HCT116 (cell line): ENCODE data around the gene FBXO47. TPM values are rescaled to one million over a fixed set of nuclear protein-coding genes. Genes with fewer than 3 reads are reported as not detected.

Experiments
- ATAC-seq: fragments of 200-7000 bp; cut with Tn5 transposase; 2 replicates; pipeline ENCODE4 v1.9.1; 2020; ENCODE audit warnings: mild to moderate bottlenecking, moderate library complexity
- BruUV-seq: library from RNA; stranded (reverse); fragments of 400-500 nt; replicated peaks from 2 replicates; lab custom pipeline; 2021; lab: Mats Ljungman, UMichigan
- CTCF ChIA-PET: fragments of 300-600 bp; sonication (Branson Sonifier 250); formaldehyde crosslinking; loops from one replicate; lab custom pipeline; 2021; ENCODE audit warnings: antibody characterized with exemption; lab: Charles Lee
- POLR2A ChIA-PET: fragments of 300-600, 350-600 bp; sonication (Branson Sonifier 250); formaldehyde crosslinking; loops from one replicate; lab custom pipeline; 2021; ENCODE audit warnings: antibody characterized with exemption; lab: Charles Lee
- RAD21 ChIA-PET, 2 experiments: fragments of 300-600 bp; sonication (Branson Sonifier 250); formaldehyde crosslinking; loops; one replicate each; lab custom pipeline; 2023; ENCODE audit warnings: low total read pairs in 2 of 2; ENCODE audit not compliant: uncharacterized antibody in 2 of 2, unreplicated experiment in 2 of 2, low non-redundant PET in 1 of 2; lab: Charles Lee
- DNase-seq: peaks from one replicate; pipeline ENCODE4 v3.0.0-alpha.2; 2010; ENCODE audit warnings: low read depth, low spot score
- H2AFZ ChIP-seq: fragments of 200-600 bp; shearing (Covaris generic), sonication (generic); 2 replicates; pipeline ENCODE4 v1.6.1; 2017; ENCODE audit warnings: low read depth, mixed run types, mixed read lengths, antibody characterized with exemption, low read length; ENCODE audit not compliant: poor library complexity, severe bottlenecking
- H3K27ac ChIP-seq: 2 replicates; pipeline ENCODE4 v1.5.1; 2012; ENCODE audit warnings: low read depth, low read length
- H3K27me3 ChIP-seq: fragments of 200-600 bp; sonication (generic); 2 replicates; pipeline ENCODE4 v1.6.1; 2016; ENCODE audit warnings: mixed run types, low read length, mixed read lengths; ENCODE audit not compliant: insufficient read depth
- H3K36me3 ChIP-seq, 2 experiments: fragments of 200-500 bp in 1 of 2; fragments of 200-600 bp in 1 of 2; sonication (Bioruptor generic) in 1 of 2; sonication (generic) in 1 of 2; 2 replicates each; pipeline versions ENCODE4 v1.5.1 to v1.6.1; 2014 to 2016; ENCODE audit warnings: low read length in 2 of 2, inconsistent platforms in 1 of 2, mixed read lengths in 1 of 2, mixed run types in 1 of 2; ENCODE audit not compliant: insufficient read depth in 2 of 2, control insufficient read depth in 1 of 2
- H3K4me1 ChIP-seq, 2 experiments: fragments of 200-600 bp in 1 of 2; sonication (generic) in 1 of 2; 2 replicates each; pipeline versions ENCODE4 v1.5.1 to v1.6.1; 2012 to 2017; ENCODE audit warnings: low read length in 2 of 2, inconsistent platforms in 1 of 2, mild to moderate bottlenecking in 1 of 2, mixed read lengths in 1 of 2, mixed run types in 1 of 2, moderate library complexity in 1 of 2; ENCODE audit not compliant: insufficient read depth in 2 of 2, control insufficient read depth in 1 of 2
- H3K4me2 ChIP-seq: fragments of 200-600 bp; sonication (generic); 2 replicates; pipeline ENCODE4 v1.6.1; 2017; ENCODE audit warnings: mixed run types, low read length, mixed read lengths
- H3K4me3 ChIP-seq, 2 experiments: fragments of 200-600 bp in 1 of 2; sonication (generic) in 1 of 2; replicated peaks in 1 of 2; 2 replicates each; pipeline ENCODE4 v1.5.1; 2011 to 2016; ENCODE audit warnings: low read length in 2 of 2, control low read depth in 1 of 2, low read depth in 1 of 2, mild to moderate bottlenecking in 1 of 2, mixed read lengths in 1 of 2, mixed run types in 1 of 2
- H3K79me2 ChIP-seq: fragments of 200-600 bp; sonication (generic); 2 replicates; pipeline ENCODE4 v1.6.1; 2017; ENCODE audit warnings: mild to moderate bottlenecking, mixed run types, low read length, moderate library complexity, mixed read lengths; ENCODE audit not compliant: insufficient read depth
- H3K9ac ChIP-seq: fragments of 200-600 bp; sonication (generic); 2 replicates; pipeline ENCODE4 v1.6.1; 2016; ENCODE audit warnings: low read length, mixed read lengths
- H3K9me2 ChIP-seq: fragments of 200-600 bp; sonication (generic), shearing (Covaris generic); 2 replicates; pipeline ENCODE4 v1.6.1; 2017; ENCODE audit warnings: mixed run types, mild to moderate bottlenecking, moderate library complexity; ENCODE audit not compliant: insufficient read depth
- H3K9me3 ChIP-seq, 2 experiments: fragments of 200-500 bp in 1 of 2; fragments of 200-600 bp in 1 of 2; sonication (Bioruptor generic) in 1 of 2; sonication (generic) in 1 of 2; 2 replicates each; pipeline ENCODE4 v1.6.1; 2014 to 2017; ENCODE audit warnings: low read length in 2 of 2, mixed read lengths in 2 of 2, inconsistent platforms in 1 of 2, low read depth in 1 of 2, mild to moderate bottlenecking in 1 of 2, mixed run types in 1 of 2, moderate library complexity in 1 of 2; ENCODE audit not compliant: control insufficient read depth in 1 of 2, insufficient read depth in 1 of 2
- H4K20me1 ChIP-seq: fragments of 200-600 bp; sonication (generic), shearing (Covaris generic); 2 replicates; pipeline ENCODE4 v1.6.1; 2017; ENCODE audit warnings: mixed run types, mild to moderate bottlenecking, moderate library complexity; ENCODE audit not compliant: insufficient read depth
- ATF3 ChIP-seq: IDR thresholded peaks from 2 replicates; pipeline ENCODE4 v1.6.1; 2012
- CEBPB ChIP-seq: IDR thresholded peaks from 2 replicates; pipeline ENCODE4 v1.6.1; 2012; ENCODE audit warnings: low read depth
- CTCF ChIP-seq, 3 experiments: fragments of 200-600 bp in 1 of 3; sonication (generic) in 1 of 3; IDR thresholded peaks in 2 of 3; conservative IDR thresholded peaks in 1 of 3; 2 replicates each; pipeline ENCODE4 v1.5.1; 2012 to 2017; ENCODE audit warnings: low read depth in 2 of 3, low read length in 2 of 3, antibody characterized with exemption in 1 of 3, borderline replicate concordance in 1 of 3, control low read depth in 1 of 3, mild to moderate bottlenecking in 1 of 3, mixed read lengths in 1 of 3, mixed run types in 1 of 3, moderate library complexity in 1 of 3; ENCODE audit not compliant: insufficient read depth in 1 of 3
- EGR1 ChIP-seq: IDR thresholded peaks from 2 replicates; pipeline ENCODE4 v1.6.1; 2012; ENCODE audit warnings: low read depth
- ELF1 ChIP-seq: IDR thresholded peaks from 2 replicates; pipeline ENCODE4 v1.6.1; 2012; ENCODE audit warnings: low read depth, borderline replicate concordance
- EZH2 ChIP-seq: fragments of 200-600 bp; sonication (generic); IDR thresholded peaks from 2 replicates; pipeline ENCODE4 v1.6.1; 2017; ENCODE audit warnings: antibody characterized with exemption, mixed run types
- EZH2phosphoT487 ChIP-seq: fragments of 200-600 bp; IDR thresholded peaks from 2 replicates; pipeline ENCODE4 v1.6.1; 2018; ENCODE audit warnings: antibody characterized with exemption, borderline replicate concordance
- JUND ChIP-seq: IDR thresholded peaks from 2 replicates; pipeline ENCODE4 v1.6.1; 2012
- POLR2A ChIP-seq: IDR thresholded peaks from 2 replicates; pipeline ENCODE4 v1.7.0; 2011; ENCODE audit warnings: borderline replicate concordance; ENCODE audit not compliant: insufficient read depth, insufficient read length; ENCODE audit errors: extremely low read depth
- RAD21 ChIP-seq: IDR thresholded peaks from 2 replicates; pipeline ENCODE4 v1.6.1; 2012; ENCODE audit warnings: low read depth, mild to moderate bottlenecking
- SIN3A ChIP-seq: IDR thresholded peaks from 2 replicates; pipeline ENCODE4 v1.6.1; 2012; ENCODE audit warnings: low read depth
- SP1 ChIP-seq: IDR thresholded peaks from 2 replicates; pipeline ENCODE4 v1.6.1; 2012; ENCODE audit warnings: low read depth
- TCF7L2 ChIP-seq: IDR thresholded peaks from 2 replicates; pipeline ENCODE4 v1.7.0; 2011; ENCODE audit warnings: borderline replicate concordance, inconsistent platforms; ENCODE audit not compliant: insufficient read depth, insufficient read length; ENCODE audit errors: extremely low read depth
- YY1 ChIP-seq: IDR thresholded peaks from 2 replicates; pipeline ENCODE4 v1.6.1; 2011; ENCODE audit warnings: low read length, low read depth, moderate library complexity, mild to moderate bottlenecking; ENCODE audit not compliant: insufficient replicate concordance; ENCODE audit errors: extremely low read depth
- ZFX ChIP-seq: fragments of 450-650 bp; IDR thresholded peaks from 2 replicates; pipeline ENCODE4 v1.6.1; 2017
- intact Hi-C: fragments of 100-400 bp; cut with micrococcal nuclease; formaldehyde crosslinking; loops from 2 replicates; pipeline ENCODE4 v1.10.0; 2022
- total RNA-seq: library from RNA; stranded (reverse); gene quantifications from one replicate; pipeline ENCODE4 v1.2.1, GENCODE V29; 2021; ENCODE audit not compliant: unreplicated experiment
- TF ChIP-seq, protein P1 (sequence below): IDR thresholded peaks from 2 replicates; pipeline ENCODE4 v1.6.1; 2012

The FBXO47 gene
- total RNA-seq, 1 experiment from 2014 or later: not detected

DNA sequence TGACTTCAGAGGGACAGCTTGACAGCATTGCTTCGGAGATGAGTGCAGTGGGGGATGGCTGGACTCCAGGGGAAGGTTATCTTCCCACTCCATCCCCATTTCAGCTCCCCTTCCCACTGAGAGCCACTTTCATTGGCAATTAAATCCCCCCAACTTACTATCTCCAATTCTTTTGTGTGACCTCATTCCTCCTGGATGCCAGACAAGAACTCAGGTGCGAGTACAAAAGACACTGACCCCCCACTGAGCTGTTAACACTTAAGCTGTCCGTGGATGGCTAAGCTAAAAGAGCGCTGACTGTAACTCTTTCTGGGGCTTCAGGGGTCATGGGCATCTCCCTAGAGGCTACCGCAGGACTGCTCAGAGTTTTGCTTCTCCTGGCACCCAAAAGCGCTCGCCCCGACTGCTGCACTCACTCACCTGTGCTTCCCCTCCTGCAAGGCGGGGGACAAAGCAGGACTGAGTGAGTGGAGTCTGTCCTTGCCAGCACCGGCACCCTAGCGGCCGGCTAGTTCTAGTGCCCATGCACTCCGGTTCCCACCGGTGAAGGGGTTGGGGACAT is 44.8 kb upstream of the FBXO47 start:
- H3K4me2 ChIP-seq: no peak overlapping the region

More for the DNA sequence above, 44.8 kb upstream of the FBXO47 start:
- ATAC-seq (no peak), DNase-seq (no peak)
- H3K9ac ChIP-seq: no peak overlapping the region
- no peaks in the 10 kb centered on the region for H3K79me2 ChIP-seq
- intact Hi-C loops: no loop called here
- no peaks in the 10 kb centered on the region for H3K9me3 ChIP-seq
- no peak overlapping the region for H2AFZ ChIP-seq
- BruUV-seq: no TSS peak
- H3K4me1 ChIP-seq: peaks cover 8 to 12% of the 10 kb centered on the region in 2 experiments; a peak in 3 of 4 replicates
- no peaks in the 10 kb centered on the region for H3K9me2 ChIP-seq
- no peaks in the 10 kb centered on the region for H4K20me1 ChIP-seq
- POLR2A ChIA-PET: no interaction called here
- RAD21 ChIA-PET: no interaction called here
- H3K27me3 ChIP-seq: no peaks in the 10 kb centered on the region
- no peak overlapping the region for H3K27ac ChIP-seq
- no peaks in the 10 kb centered on the region for H3K36me3 ChIP-seq
- no peak overlapping the region for H3K4me3 ChIP-seq
- CTCF ChIA-PET: no interaction called here
- TF ChIP-seq CEBPB (no peak), ZFX (no peak), SP1 (no peak), TCF7L2 (no peak), RAD21 (no peak), SIN3A (no peak), JUND (no peak), EZH2phosphoT487 (no peak), POLR2A (no peak), ELF1 (no peak), EZH2 (no peak), YY1 (no peak), EGR1 (no peak), ATF3 (no peak), CTCF (IDR thresholded peaks at IDR 0.05 in 2 of 3, conservative IDR thresholded peaks at IDR 0.05 in 1 of 3; ENCODE audit: borderline replicate concordance in 1 of 3, insufficient read depth in 1 of 3, low read depth in 2 of 3, low read length in 2 of 3) (no peak)
- TF ChIP-seq, protein P1, sequence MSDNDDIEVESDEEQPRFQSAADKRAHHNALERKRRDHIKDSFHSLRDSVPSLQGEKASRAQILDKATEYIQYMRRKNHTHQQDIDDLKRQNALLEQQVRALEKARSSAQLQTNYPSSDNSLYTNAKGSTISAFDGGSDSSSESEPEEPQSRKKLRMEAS: no peak
